ENCODE data around the gene CHKB.

DNA sequence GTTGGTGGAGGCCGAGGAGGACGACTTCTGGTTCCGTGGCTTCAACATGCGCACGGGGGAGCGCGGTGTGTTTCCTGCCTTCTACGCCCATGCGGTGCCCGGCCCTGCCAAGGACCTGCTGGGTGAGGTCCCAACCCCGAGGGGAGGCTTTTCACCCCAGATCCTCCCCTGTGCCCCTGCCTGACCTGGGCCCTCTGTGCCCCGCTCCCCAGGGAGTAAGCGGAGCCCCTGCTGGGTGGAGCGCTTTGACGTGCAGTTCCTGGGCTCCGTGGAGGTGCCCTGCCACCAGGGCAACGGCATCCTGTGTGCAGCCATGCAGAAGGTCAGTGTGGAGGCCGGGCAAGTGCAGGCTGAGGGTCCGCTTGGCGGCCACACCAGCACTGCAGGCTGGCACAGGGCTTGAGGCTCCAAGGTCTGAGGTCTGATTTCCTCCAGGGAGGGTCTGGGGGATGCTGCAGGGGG, 23.0 kb upstream of the CHKB start:
- TF ChIP-seq, protein P1, sequence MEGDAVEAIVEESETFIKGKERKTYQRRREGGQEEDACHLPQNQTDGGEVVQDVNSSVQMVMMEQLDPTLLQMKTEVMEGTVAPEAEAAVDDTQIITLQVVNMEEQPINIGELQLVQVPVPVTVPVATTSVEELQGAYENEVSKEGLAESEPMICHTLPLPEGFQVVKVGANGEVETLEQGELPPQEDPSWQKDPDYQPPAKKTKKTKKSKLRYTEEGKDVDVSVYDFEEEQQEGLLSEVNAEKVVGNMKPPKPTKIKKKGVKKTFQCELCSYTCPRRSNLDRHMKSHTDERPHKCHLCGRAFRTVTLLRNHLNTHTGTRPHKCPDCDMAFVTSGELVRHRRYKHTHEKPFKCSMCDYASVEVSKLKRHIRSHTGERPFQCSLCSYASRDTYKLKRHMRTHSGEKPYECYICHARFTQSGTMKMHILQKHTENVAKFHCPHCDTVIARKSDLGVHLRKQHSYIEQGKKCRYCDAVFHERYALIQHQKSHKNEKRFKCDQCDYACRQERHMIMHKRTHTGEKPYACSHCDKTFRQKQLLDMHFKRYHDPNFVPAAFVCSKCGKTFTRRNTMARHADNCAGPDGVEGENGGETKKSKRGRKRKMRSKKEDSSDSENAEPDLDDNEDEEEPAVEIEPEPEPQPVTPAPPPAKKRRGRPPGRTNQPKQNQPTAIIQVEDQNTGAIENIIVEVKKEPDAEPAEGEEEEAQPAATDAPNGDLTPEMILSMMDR (IDR thresholded peaks at IDR 0.05; ENCODE audit: low read length) = no peak
- TF ChIP-seq EZH2 (IDR thresholded peaks at IDR 0.05; ENCODE audit: borderline replicate concordance, low read length) = no peak
